Muscle of arm (tissue), 12 donors: ENCODE measurements around the gene COTL1. TPM values are rescaled to one million over a fixed set of nuclear protein-coding genes. Genes with fewer than 3 reads are reported as not detected.
A peak's percentile ranks its signal among the peaks of the same experiment; 100 is the strongest.

Experiments used
- DNase-seq: peaks from one replicate; pipeline ENCODE4 v3.0.0-alpha.2; 2013
- polyA plus RNA-seq, 12 donors: library from polyadenylated mRNA; unstranded; fragments of 120-200 nt; gene quantifications; one replicate each; pipeline ENCODE4 v1.2.1, GENCODE V29; 2013; ENCODE audit not compliant: insufficient read length in 12 of 12

Gene COTL1
- polyA plus RNA-seq, 12 donors = 17.6 to 72.4 (median 25.3) TPM; not detected in 1

- DNase-seq = peak; percentile 56
These were observed 18.2 kb downstream of the COTL1 start for GRCh38 chr16:84599521-84600202.

- DNase-seq = no peak
These were observed 19.5 kb downstream of the COTL1 start for GRCh38 chr16:84598360-84598759.

- no peak for DNase-seq
These were observed 19.9 kb downstream of the COTL1 start for GRCh38 chr16:84597931-84598351.

GRCh38 chr16:84597528-84597896, 20.4 kb downstream of the COTL1 start:
- no peak for DNase-seq

- DNase-seq = no peak
These were observed 20.9 kb downstream of the COTL1 start for GRCh38 chr16:84596801-84597527.

- DNase-seq = no peak
These were observed 21.7 kb downstream of the COTL1 start for GRCh38 chr16:84596161-84596560.

- no peak for DNase-seq
These were observed 22.8 kb downstream of the COTL1 start for GRCh38 chr16:84595052-84595481.

GRCh38 chr16:84594725-84595038, 23.2 kb downstream of the COTL1 start:
- DNase-seq = no peak

- DNase-seq = no peak
These were observed 23.8 kb downstream of the COTL1 start for GRCh38 chr16:84593825-84594724.

GRCh38 chr16:84592718-84593117, 25.2 kb downstream of the COTL1 start:
- DNase-seq = no peak

- no peak for DNase-seq
These were observed 27.7 kb downstream of the COTL1 start for GRCh38 chr16:84589975-84590719.

- DNase-seq = no peak
These were observed 28.9 kb downstream of the COTL1 start for GRCh38 chr16:84588991-84589390.

GRCh38 chr16:84585886-84586285, 32.0 kb downstream of the COTL1 start:
- no peak for DNase-seq

GRCh38 chr16:84585467-84585866, 32.4 kb downstream of the COTL1 start:
- no peak for DNase-seq

GRCh38 chr16:84584678-84585077, 33.2 kb downstream of the COTL1 start:
- DNase-seq = no peak

GRCh38 chr16:84583995-84584394, 33.9 kb downstream of the COTL1 start:
- no peak for DNase-seq

- no peak for DNase-seq
These were observed 34.8 kb downstream of the COTL1 start for GRCh38 chr16:84582958-84583516.

- DNase-seq = no peak
These were observed 36.7 kb downstream of the COTL1 start for GRCh38 chr16:84581158-84581557.

- DNase-seq = no peak
These were observed 37.9 kb downstream of the COTL1 start for GRCh38 chr16:84579936-84580335.

GRCh38 chr16:84578538-84579126, 39.2 kb downstream of the COTL1 start:
- DNase-seq = no peak
